ENCODE measurements around the gene NCBP2.

NCBP2 gene

DNA sequence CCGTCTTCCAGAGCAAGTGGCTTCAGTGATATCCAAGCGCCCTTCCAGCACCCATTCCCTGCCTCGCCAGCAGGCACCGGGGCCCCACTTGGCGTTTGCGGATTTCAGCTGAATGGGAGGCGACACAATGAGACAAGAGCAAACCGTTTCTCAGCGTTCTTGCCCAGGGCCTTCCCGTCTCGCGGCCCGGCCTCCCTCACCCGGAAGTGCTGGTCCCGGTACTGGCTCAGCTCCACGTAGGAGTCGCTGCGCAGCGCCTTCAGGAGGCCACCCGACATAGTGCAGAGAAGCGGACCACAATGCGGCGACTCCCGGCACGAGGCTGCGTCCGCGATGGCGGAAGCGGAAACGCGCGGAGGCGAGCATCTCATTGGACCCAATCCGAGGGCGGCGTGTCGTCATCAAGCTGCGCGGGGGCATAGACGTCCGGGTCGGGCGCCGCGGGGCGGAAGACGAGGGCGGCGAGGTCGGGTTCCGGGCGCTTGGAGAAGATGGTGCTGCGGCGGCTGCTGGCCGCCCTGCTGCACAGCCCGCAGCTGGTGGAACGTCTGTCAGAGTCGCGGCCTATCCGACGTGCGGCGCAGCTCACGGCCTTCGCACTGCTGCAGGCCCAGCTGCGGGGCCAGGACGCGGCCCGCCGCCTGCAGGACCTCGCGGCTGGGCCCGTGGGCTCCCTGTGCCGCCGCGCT is at the start of gene NCBP2:
Gene NCBP2, minus strand, starts transcription at position 303 of the 689 bp plus-strand sequence. Its CDS starts 25 bp downstream, at position 278.
- DNase-seq, result peak; percentile 89 to 98

DNA sequence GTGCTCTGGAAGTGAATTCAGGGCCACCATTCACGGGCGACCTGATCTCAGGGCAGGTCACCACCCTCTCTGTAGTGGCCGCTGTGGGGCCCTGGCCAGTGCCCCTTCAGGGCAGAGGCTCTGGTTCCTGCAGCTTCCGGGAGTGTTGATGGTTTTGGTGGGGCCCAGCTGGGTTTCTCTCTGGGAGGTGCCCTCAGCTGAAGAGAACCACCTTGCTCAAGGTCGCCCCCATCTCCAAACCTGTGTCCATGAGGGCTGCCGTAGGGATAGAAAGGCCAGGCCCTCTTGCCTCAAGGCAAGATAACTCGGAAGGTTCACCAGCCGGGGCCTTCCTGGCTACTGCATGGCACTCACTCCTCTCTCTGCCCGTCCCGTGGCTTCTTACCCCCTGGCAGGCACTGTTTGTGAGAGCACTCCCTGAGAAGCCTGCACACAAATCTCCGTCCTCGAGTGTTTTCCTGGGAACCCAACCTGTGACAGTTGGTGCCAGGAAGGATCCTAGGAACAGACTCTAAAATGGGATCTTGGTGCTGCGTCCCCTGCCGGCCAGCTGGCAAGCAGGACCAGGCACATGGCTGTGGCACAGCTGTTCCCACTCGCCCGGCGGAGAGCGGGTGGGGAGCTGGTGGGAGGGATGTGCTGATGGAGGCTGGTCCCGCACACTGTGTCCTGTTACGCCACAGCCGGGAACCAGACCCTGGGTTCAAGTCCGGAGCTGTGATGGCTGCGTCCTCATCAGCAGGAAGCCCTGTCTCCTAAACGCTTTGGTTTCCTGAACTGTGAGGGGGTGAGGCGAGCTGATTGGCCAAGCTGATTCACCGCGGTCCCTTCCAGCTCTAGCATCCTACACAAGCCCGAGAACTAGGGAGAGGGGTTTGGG is 49.5 kb upstream of the NCBP2 start:
- no peak for DNase-seq

DNA sequence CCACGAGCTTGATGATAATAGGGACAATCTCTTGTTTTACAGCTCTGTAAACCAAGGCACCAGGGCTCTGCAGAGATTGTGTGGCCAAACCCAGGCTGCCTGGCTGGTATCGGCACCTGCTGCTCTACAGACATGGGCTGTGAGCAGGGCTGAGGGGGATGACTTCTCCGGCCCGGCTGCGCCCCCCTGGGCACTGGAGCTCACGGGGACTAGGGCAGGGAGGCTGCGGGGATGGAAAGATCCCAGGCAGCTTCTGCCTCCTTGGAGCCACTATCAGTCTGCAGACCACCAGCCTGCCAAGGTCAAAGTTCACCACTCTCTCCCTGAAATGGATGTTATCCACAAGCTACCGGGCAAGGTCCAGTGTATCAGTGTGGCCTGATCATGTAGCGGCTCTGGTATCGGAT is 48.3 kb upstream of the NCBP2 start:
- no peak for DNase-seq

DNA sequence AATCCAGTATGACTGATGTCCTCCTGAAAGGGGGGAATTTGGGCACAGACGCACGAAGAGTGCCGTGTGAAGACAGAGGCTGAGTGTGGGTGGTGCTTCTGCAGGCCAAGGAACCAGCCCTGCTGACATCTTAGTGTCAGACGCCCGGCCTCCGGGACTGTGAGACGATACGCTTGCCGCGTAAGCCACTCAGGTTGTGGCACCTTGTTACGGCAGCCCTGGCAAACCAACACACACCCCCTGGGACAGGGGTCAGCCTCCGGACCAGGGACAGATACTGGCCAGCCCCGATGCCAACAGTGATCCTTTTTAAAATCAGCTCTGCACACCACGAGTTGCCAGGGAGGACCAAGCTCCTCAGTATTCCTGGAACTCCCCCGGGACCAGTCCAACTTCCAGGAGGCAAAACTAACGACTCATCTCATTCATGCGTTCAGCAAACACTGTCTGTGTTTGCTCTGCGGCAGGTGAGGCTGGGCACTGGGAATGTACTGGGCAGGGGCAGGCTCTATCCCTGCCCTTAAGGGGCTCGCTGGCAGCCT is 47.5 kb upstream of the NCBP2 start:
- DNase-seq, result no peak

DNA sequence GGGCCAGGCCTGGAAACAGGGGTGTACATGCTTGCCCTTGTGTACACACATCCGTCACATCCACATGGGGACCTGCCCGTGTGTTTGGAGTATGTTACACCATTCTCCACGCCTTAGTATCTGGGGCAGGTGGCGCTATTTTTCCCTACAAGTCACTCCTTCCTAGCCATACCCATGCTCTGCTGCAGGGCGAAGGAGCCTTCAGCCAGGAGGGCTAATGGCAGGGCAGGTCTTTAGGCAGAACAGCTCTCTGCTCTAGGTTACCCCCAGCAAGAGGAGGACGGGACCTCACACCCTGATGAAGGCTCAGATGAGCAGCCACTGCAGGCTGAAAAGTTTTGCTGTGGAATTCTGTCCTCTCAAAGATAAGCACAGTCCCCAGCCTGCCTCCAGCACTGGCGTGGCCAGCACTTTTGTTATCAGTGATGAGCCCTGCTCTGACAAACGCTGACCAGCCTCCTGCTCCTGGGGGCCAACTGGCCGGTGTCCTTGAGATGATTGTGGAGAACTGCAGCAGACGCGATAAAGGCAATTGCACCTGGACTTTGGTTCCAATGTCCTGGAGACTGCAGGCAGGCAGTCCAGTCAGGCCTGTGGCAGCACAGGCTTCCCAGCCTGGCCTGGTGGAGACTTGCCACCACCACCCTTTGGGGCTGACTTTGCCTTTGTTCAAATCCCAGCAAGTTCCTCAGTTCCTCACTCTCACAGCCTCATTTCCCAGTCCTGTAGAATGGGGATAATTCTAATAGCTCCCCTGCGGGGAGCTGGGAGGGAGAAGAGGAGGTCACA is 46.1 kb upstream of the NCBP2 start:
- DNase-seq, result no peak

DNA sequence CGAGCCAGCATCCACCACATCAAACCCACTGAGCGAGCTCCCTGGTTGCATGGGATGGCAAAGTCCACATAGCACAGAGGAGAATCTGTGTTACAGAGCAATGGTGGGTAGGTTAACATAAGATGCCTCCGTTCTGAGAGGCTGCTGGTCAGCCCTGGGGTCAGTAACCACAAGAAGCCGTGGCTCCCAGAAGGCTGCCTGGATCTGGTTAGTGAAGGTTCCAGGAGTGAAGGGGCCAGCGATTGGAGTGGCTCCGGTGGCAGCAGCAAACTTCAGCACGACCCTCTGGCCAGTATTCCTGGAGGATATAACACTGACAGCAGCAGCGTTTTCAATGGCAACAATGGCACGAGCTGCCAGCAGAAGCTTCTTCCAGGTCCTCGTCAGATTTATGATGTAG is 44.7 kb upstream of the NCBP2 start:
- DNase-seq, result no peak

DNA sequence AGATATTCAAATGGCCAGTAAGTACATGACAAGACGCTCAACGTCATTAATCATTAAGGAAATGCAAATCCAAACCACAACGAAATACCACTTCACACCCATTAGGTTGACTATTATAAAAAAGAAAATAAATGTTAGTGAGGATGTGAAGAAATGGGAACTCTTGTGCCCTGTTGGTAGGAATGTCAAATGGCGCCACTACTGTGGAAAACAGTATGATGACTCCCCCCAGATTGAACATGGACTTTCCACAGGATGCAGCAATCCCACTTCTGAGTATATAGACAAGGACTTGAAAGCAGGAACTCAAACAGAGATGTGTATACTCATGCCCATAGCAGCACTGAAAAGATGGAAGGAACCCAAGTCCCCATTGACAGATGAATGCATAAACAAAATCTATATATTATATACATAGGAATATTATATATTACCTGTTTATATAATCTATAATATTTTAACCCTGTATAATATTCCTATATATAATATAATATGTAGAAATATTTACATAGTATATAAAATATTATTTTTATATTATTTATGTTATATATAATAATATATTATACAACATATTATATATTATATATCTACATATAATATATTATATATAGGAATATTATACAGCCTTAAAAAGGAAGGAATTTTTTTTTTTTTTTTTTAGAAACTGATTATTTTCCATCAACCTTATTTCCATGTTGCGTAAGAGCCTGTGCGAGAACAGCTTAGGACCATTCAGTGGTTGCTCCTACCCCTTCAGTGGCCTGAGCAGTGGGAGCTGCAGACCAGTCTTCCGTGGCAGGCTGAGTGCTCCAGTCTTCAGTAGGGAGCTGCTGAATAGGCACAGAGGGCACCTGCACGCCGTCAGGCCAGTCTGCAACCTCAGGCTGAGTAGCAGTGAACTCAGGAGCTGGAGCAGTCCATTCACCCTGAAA is 43.9 kb upstream of the NCBP2 start:
- DNase-seq, result no peak

DNA sequence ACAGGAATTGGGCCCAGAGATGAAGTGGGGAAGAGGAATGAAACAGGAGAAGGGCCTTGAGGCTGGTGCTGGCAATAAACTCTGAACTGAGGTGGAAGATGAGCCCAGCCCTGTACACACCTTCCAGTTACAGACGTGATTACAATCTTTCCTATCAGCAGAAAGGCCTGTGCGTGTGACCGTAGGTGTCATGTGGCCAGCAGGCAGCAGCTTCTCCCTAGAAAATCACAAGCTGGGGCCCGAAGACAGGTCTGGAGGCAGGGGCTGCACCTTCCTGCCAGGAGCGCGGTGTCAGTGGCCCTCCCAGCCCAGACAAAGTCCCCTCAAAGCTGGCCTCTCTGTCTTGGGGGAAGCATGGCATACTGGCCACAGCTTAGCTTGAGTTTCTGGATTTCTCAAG is 43.0 kb upstream of the NCBP2 start:
- DNase-seq, result no peak

DNA sequence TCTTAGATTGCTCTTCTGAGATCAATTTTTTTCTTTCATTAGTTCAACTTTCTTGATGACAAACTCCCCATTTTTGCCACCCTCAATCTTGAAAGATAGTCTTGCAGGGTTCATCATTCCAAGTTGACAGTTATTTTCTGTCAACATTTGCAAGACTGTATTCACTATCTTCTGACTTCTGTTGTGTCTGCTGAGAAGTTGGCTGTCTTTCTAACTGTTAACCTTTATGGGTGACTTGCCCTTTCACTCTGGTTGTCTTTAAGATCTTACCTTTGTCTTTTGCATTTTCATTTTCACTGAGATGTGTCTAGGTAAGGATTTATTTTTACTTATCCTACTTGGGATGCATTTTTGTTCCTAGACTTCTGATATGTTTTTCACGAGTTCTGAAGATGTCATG is 40.9 kb upstream of the NCBP2 start:
- no peak for DNase-seq

DNA sequence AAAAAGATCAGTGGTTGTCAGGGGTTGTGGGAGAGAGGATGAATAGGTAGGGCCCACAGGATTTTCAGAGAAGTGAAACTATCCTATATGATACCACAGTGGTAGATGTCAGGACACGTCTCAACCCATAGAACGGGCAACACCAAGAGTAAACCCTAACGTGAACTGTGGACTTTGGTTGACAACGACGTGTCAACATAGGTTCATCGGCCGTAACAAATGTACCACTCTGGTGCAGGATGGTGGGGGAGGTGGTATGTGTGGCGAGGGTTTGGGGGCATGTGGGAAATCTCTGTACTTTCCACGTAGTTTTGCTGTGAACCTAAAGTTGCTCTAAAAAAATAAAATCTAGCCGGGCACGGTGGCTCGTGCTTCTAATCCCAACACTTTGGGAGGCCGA is 39.3 kb upstream of the NCBP2 start:
- DNase-seq, result no peak

DNA sequence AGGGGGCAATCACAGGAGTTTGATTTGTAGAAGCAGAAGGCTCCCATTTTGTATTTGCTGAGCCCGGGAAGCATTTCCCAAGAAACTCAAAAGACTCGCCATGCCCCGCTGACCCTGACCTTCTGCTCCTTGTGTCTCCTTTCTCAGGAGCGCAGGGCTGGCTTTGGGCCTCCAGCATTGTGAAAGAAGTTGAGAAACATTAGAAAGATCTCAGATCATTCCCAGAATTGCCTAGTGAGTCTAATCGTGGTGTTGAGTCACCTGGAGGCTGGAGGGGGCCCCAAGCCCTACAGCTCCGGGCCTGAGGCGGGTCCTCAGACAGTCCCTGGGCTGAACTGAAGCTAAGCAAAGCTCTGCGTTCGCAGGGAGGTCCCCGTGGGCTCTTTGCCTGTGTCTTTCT is 37.2 kb upstream of the NCBP2 start:
- no peak for DNase-seq

DNA sequence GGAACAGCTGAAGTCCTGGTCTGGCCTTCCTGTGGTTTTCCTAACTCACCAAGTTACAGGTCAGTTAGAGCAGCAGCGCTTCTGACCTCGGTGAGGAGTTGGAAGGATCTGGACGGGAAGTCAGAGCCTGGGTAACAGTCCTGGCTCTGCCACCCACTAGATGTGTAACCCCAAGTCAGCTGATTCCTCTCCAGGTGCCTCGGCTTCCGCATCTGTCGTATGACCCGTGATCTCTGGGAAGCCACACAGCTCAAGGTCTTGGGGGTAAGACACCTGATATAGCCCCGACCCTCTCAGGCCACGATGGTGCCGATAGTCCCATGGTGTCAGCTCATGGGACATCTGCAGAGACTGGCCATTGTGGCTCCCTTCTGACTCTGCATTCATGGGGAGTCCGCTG is 34.6 kb upstream of the NCBP2 start:
- DNase-seq, result no peak

DNA sequence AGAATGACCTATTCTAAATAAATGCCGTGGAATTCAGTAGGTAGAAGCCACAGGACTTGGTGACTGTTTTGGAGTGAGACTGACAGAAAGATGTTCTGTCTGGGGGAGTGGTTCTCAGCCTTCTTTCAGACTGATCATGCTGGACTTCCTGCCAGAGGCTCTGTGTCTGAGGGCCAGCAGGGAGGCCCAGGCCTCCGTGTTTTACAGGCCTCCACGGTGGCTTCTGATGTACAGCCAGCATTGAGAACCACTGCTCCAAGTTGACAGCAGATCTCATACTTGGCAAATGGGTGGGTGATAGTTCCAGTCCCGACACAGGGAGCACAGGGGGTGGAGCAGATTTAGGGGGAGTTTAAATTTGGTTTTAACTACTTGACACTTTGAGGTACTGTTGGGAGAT is 33.0 kb upstream of the NCBP2 start:
- no peak for DNase-seq

DNA sequence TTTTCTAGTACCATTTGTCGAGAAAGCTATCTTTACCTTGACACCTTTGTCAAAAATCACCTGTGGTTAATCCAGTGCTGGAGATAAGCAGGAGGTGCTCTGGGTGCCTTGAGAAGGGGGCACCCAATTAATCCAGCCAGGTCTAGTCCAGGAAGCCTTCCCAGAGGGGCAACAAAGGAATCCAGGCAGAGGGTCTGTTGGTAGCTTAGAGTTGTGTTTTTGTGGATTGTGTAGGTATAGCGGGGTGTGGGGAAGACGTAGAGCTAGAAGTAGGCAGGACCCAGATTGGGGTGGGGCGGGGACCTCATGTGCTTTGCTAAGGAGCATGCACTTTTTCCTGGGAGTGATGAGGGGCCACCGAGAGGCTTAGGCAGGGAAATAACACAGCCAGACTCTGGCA is 32.3 kb upstream of the NCBP2 start:
- no peak for DNase-seq

DNA sequence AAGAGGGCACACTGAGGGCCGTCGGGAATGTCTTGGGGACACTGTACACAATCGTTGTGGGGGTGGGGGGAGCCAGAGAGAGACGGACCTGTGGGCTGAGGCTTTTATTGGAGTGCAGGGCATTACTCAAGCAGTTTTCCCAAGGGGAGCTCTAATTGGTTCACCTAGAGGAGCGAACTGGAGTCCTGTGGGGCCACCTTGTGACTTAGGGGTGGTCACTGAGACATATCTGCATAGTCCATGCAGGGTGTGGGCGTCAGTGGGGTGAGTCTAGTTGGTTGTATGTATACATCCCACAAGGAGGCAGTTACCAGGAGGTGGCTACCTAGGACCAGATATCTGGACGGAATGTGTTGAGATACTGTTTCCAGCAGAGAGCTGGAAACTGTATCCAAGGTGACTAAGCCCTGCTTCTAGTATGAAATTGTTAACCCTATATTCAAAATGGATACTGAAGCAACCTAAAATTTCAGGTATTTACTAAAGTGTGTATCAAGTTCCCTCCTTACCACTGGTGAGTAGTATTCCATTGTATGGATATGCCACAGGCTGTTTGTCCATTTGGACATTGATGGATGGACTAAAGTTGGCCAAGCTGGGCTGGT is 28.9 kb upstream of the NCBP2 start:
- DNase-seq, result no peak

DNA sequence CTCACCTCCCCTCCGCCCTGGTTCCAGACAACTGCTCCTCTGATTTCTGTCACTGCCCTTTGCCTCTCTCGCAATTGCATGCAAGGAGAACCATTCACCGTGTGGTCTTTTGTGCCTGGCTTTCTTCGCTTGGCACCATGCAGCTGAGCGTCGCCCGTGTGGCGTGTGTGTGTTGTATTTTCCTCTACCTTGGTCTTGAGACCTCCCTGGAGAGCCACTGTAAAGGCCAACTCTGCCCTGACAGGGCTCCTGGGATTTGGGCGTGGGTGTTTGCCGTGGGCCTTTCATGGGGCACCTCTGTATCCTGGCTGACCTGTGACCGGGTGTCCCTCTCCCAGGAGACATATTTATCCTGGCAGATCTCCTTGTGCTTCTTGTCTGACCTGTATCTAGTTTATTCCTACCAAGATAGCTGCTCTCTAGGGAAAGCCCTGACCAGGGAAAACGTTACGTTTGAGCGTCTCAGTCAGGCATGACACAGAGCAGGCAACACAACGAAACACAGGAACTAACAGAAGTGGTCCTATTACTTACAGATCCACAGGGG is 28.3 kb upstream of the NCBP2 start:
- no peak for DNase-seq

DNA sequence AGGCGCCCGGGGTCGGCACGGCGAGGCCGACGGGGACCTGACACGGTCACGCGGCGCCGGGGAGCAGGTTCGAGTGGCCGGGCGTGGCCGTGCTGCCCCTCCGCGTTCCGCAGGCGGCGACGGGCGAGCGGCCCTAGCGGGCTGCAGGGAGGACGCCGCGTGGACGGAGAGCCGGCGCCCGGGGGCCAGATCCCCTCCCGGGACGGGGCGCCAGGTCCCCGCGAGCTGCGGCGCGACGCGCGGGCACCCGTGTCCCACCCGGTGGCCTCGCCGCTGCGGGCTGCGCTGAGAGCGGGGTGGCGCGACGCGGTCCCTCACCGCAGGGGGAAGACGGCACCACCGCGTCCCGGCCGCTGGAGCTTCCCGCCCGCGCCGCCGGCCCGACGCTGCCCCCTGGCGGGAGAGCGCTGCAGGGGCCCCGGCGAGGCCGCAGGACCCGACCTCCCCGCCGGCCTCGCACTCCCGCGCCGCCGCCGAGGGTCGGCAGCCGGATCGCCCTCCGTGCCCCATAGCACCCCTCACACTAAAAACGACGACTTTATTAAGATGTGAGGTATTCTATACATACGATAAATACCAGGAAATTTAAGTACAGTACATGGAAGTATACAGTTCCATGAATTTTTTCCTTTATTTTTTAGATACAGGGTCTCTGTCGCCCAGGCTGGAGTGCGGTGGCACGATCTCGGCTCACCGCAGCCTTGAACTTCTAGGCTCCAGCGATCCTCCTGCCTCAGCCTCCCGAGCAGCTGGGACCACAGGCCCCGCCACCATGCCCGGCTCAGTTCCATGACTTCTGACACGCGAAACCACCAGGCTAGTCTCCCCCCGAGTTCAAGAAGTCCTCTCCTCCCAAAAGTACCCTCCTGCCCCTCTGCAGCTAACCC is 27.6 kb upstream of the NCBP2 start:
- peak in 1 of 2 donors; percentile 42 for DNase-seq

DNA sequence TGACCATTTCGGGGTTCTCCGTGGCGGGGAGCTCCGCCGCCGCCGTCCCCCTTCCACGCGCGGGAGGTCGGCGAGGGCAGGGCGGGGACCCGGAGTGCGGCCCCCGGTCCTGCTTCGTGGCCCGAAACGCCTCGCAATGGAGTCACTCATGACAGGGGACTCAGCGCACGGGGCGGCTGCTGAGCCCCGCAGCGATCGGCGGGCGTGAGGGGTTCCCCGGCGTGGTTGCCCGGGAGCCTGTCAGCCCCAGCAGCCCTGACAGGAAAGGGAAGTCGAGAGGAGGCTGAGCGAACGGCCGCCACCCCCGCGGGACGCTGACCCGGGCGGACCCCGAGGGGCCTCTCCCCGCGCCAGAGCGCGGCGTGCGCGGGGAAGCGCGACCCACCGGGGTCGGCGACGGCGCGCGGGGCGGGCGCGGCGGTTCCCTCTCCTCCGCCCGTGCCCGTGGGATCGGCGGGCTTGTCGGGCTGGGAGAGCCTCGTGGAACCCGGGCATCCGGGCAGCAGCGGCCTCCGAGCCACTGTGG is 26.9 kb upstream of the NCBP2 start:
- DNase-seq, result peak in 1 of 2 donors; percentile 38

DNA sequence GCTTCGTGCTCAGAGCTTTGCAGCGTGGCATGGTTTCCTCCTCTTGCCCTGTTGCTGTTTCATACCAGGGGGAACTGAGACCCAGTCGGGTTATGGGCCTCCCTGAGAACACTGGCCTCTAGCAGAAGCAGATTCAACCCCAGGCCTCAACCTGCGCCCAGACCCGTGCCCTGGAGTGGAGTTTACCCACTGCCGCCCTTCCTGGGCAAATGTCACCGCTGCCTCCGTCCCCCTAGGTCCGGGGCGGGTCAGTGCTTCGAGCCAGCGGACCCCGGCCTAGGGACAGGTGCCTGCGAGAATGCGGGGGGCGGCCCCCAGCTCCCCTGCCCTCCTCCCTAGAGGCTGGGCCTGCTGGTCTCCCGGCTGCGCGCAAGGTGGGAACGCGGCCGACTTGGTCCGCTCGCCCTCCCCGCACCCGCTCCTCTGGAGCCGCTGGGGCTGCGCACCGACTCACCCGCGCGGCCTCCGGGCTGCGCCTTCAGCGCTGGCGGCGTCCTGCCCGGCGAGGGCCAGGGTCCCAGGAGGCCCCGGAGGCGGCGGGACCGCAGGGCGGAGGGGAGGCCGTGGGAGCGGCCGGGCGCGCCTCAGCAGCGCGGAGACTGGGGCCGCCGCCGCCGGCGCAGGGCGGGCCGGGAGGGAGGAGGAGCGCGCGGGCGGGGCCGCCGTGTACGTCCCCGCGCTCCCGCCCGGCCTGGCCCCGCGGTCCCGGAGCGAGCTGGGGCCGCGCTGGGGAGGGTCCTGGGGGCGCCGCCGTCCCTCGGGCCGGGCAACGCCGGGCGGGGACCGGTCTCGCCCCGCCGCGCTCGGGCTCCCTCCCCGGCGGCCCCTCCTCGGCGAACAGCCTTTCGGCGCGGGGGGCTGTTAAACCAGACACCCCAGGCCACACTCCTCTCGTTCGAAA is 26.2 kb upstream of the NCBP2 start, which contains the start of gene PIGZ:
Gene PIGZ, minus strand, starts transcription at position 601 of the 901 bp plus-strand sequence. CDS start 16,802 bp downstream, outside the sequence.
- peak in 1 of 2 donors; percentile 25 for DNase-seq
